ENCODE measurements around the gene IRX2.

DNA sequence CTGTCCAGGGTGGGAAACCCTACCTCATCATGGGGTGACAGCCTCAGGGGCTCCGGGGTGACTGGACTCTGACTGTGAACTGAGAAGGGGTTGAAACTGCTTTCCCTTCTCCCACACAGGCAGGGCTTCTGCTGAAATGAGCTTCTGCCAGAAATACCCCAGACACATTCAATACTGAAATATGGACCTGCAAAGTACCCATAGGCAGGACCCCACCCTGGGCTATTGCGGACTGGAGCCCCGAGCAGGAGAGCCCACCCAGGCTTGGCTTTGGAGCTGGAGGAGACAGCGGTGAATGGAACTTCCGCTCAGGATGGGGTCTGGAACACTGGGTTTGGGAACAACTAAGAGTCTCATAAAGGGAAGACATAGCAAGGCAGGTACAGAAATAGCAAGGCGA lies 37.5 kb downstream of the IRX2 start:
- TF ChIP-seq, protein P1, sequence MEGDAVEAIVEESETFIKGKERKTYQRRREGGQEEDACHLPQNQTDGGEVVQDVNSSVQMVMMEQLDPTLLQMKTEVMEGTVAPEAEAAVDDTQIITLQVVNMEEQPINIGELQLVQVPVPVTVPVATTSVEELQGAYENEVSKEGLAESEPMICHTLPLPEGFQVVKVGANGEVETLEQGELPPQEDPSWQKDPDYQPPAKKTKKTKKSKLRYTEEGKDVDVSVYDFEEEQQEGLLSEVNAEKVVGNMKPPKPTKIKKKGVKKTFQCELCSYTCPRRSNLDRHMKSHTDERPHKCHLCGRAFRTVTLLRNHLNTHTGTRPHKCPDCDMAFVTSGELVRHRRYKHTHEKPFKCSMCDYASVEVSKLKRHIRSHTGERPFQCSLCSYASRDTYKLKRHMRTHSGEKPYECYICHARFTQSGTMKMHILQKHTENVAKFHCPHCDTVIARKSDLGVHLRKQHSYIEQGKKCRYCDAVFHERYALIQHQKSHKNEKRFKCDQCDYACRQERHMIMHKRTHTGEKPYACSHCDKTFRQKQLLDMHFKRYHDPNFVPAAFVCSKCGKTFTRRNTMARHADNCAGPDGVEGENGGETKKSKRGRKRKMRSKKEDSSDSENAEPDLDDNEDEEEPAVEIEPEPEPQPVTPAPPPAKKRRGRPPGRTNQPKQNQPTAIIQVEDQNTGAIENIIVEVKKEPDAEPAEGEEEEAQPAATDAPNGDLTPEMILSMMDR (IDR thresholded peaks at IDR 0.05): no peak
- no peak for TF ChIP-seq EP300 (IDR thresholded peaks at IDR 0.05)

All from ovary (tissue), 3 donors.